Panc1 (cell line): ENCODE results near the gene KLF5.

Experiments
- CTCF ChIP-seq: fragments of 450-650 bp; IDR thresholded peaks from 2 replicates; pipeline ENCODE4 v1.5.1; 2017; ENCODE audit warnings: mild to moderate bottlenecking
- POLR2AphosphoS5 ChIP-seq: IDR thresholded peaks from 2 replicates; pipeline ENCODE4 v1.6.1; 2012; ENCODE audit warnings: mild to moderate bottlenecking, low read depth, low read length, moderate library complexity

- TF ChIP-seq CTCF (no peak), POLR2AphosphoS5 (no peak)
Measured at GRCh38 chr13:73119612-73120011, 60.8 kb downstream of the KLF5 start.
